ENCODE results near the gene CYP17A1.
A peak's percentile ranks its signal among the peaks of the same experiment; 100 is the strongest.
"Not testable (repeated sequence)": the region's sequence is repeated elsewhere in the genome, so short reads cannot be mapped to it uniquely, and the experiment has no call there.

CYP17A1 gene

GRCh38 chr10:102837230-102837721 is at the start of gene CYP17A1:
Gene CYP17A1, minus strand, starts transcription at chr10:102837413. Its CDS starts 52 bp downstream, at chr10:102837361.
- peak; percentile 34 for DNase-seq

- no peak for DNase-seq
These were observed 43.0 kb upstream of the CYP17A1 start for GRCh38 chr10:102880256-102880655.

- DNase-seq, result no peak
These were observed 41.4 kb upstream of the CYP17A1 start for GRCh38 chr10:102878629-102879028.

- DNase-seq, result no peak
These were observed 39.5 kb upstream of the CYP17A1 start for GRCh38 chr10:102876747-102877153.

GRCh38 chr10:102872163-102872562 is 35.0 kb upstream of the CYP17A1 start:
- DNase-seq, result peak; percentile 51

- DNase-seq, result no peak
These were observed 33.0 kb upstream of the CYP17A1 start for GRCh38 chr10:102870221-102870620.

GRCh38 chr10:102869258-102870198 is 32.3 kb upstream of the CYP17A1 start, which contains the start of gene AS3MT:
Gene AS3MT, plus strand, starts transcription at chr10:102869470. Its CDS starts 123 bp downstream, at chr10:102869593.
- peak; percentile 25 for DNase-seq

- peak; percentile 34 for DNase-seq
These were observed 31.7 kb upstream of the CYP17A1 start for GRCh38 chr10:102868911-102869257.

- DNase-seq, result no peak
These were observed 28.4 kb upstream of the CYP17A1 start for GRCh38 chr10:102865620-102866019.

GRCh38 chr10:102863660-102864059 is 26.4 kb upstream of the CYP17A1 start:
- DNase-seq, result no peak

GRCh38 chr10:102859911-102860310 is 22.7 kb upstream of the CYP17A1 start:
- DNase-seq, result no peak

GRCh38 chr10:102856758-102857424 is 19.7 kb upstream of the CYP17A1 start:
- peak; percentile 19 for DNase-seq

- peak; percentile 99 for DNase-seq
These were observed 18.7 kb upstream of the CYP17A1 start for GRCh38 chr10:102855731-102856436.

GRCh38 chr10:102853237-102853636 is 16.0 kb upstream of the CYP17A1 start:
- not testable (repeated sequence) for DNase-seq

GRCh38 chr10:102850025-102850518 is 12.9 kb upstream of the CYP17A1 start:
- DNase-seq, result no peak

- DNase-seq, result no peak
These were observed 8.2 kb upstream of the CYP17A1 start for GRCh38 chr10:102845352-102845902.

- DNase-seq, result not testable (repeated sequence)
These were observed 7.1 kb upstream of the CYP17A1 start for GRCh38 chr10:102844190-102844776.

- not testable (repeated sequence) for DNase-seq
These were observed 5.9 kb upstream of the CYP17A1 start for GRCh38 chr10:102843139-102843538.

- no peak for DNase-seq
These were observed 4.7 kb upstream of the CYP17A1 start for GRCh38 chr10:102841827-102842345.

- not testable (repeated sequence) for DNase-seq
These were observed 1.2 kb upstream of the CYP17A1 start for GRCh38 chr10:102838276-102838927.

GRCh38 chr10:102835007-102835482 is 2.2 kb downstream of the CYP17A1 start:
- DNase-seq, result peak; percentile 77
